Measurements from ENCODE around the gene ATG16L1.

The ATG16L1 gene

GRCh38 chr2:233288663-233289062 lies 37.2 kb downstream of the ATG16L1 start:
- DNase-seq = no peak
- Histone ChIP-seq H3K9me3 (no peaks in the 10 kb centered on the region), H3K27me3 (no peaks in the 10 kb centered on the region), H3K4me1 (no peaks in the 10 kb centered on the region), H3K36me3 (peaks cover 84 to 100% (median 97%) of the 10 kb centered on the region in 3 donors), H3K4me3 (no peak overlapping the region), H3K27ac (no peak overlapping the region)
- TF ChIP-seq CTCF (IDR thresholded peaks at IDR 0.05) = no peak
- intact Hi-C loops (cut with DNase I; ENCODE audit: low total_unique reads) = no loop called here

- no peak for TF ChIP-seq CTCF (IDR thresholded peaks at IDR 0.05)
- no peak for DNase-seq
- H3K4me3 ChIP-seq = no peak overlapping the region
- H3K9me3 ChIP-seq = no peaks in the 10 kb centered on the region
- no peaks in the 10 kb centered on the region for H3K27me3 ChIP-seq
- no peaks in the 10 kb centered on the region for H3K4me1 ChIP-seq
- H3K27ac ChIP-seq = no peak overlapping the region
- intact Hi-C loops (cut with DNase I; ENCODE audit: low total_unique reads) = no loop called here
- H3K36me3 ChIP-seq = peaks cover 83 to 100% (median 97%) of the 10 kb centered on the region in 3 donors
These were observed 38.2 kb downstream of the ATG16L1 start for GRCh38 chr2:233289648-233290047.

GRCh38 chr2:233290051-233290845 lies 38.8 kb downstream of the ATG16L1 start:
- Histone ChIP-seq H3K9me3 (no peaks in the 10 kb centered on the region), H3K36me3 (peaks cover 83 to 100% (median 97%) of the 10 kb centered on the region in 3 donors), H3K27ac (no peak overlapping the region), H3K4me1 (no peaks in the 10 kb centered on the region), H3K4me3 (no peak overlapping the region), H3K27me3 (no peaks in the 10 kb centered on the region)
- no peak for DNase-seq
- intact Hi-C loops (cut with DNase I; ENCODE audit: low total_unique reads) = no loop called here
- TF ChIP-seq CTCF (IDR thresholded peaks at IDR 0.05) = no peak

GRCh38 chr2:233295891-233296290 lies 44.4 kb downstream of the ATG16L1 start:
- no peak for DNase-seq
- Histone ChIP-seq H3K4me1 (no peaks in the 10 kb centered on the region), H3K36me3 (peaks cover 52 to 61% (median 53%) of the 10 kb centered on the region in 3 donors), H3K27me3 (no peaks in the 10 kb centered on the region), H3K9me3 (no peaks in the 10 kb centered on the region), H3K4me3 (no peak overlapping the region), H3K27ac (no peak overlapping the region)
- intact Hi-C loops (cut with DNase I; ENCODE audit: low total_unique reads) = no loop called here
- no peak for TF ChIP-seq CTCF (IDR thresholded peaks at IDR 0.05)

GRCh38 chr2:233297076-233297475 lies 45.6 kb downstream of the ATG16L1 start:
- intact Hi-C loops (cut with DNase I; ENCODE audit: low total_unique reads) = no loop called here
- no peaks in the 10 kb centered on the region for H3K9me3 ChIP-seq
- no peak for TF ChIP-seq CTCF (IDR thresholded peaks at IDR 0.05)
- no peak overlapping the region for H3K27ac ChIP-seq
- no peak overlapping the region for H3K4me3 ChIP-seq
- H3K36me3 ChIP-seq = peaks cover 40 to 50% (median 41%) of the 10 kb centered on the region in 3 donors
- H3K27me3 ChIP-seq = no peaks in the 10 kb centered on the region
- no peak for DNase-seq
- H3K4me1 ChIP-seq = no peaks in the 10 kb centered on the region

Data from tibial artery (tissue), 4 donors.